BJ (cell line): ENCODE data around the gene KIF22. TPM values are rescaled to one million over a fixed set of nuclear protein-coding genes. Genes with fewer than 3 reads are reported as not detected.

Experiments used
- CTCF ChIA-PET: fragments of 350-600 bp; formaldehyde crosslinking; extraction: SDS; loops from one replicate; lab custom pipeline; 2021; ENCODE audit warnings: antibody characterized with exemption, inconsistent platforms; lab: Yijun Ruan, JAX
- POLR2A ChIA-PET: fragments of 300-600 bp; sonication (Branson Sonifier 250); formaldehyde crosslinking; extraction: SDS; loops from one replicate; lab custom pipeline; 2021; ENCODE audit warnings: antibody characterized with exemption; lab: Charles Lee
- DNase-seq: peaks from one replicate; pipeline ENCODE4 v3.0.0-alpha.2; 2011; ENCODE audit warnings: low read depth
- H3K27me3 ChIP-seq: 2 replicates; pipeline ENCODE4 v1.6.0; 2011; ENCODE audit warnings: low read length; ENCODE audit not compliant: control insufficient read depth, insufficient read depth
- H3K36me3 ChIP-seq: 2 replicates; pipeline ENCODE4 v1.5.1; 2011; ENCODE audit warnings: low read length; ENCODE audit not compliant: control insufficient read depth, insufficient read depth
- H3K4me3 ChIP-seq: 2 replicates; pipeline ENCODE4 v1.5.1; 2011; ENCODE audit warnings: low read depth, mild to moderate bottlenecking, control low read depth, low read length
- CTCF ChIP-seq: IDR thresholded peaks from 2 replicates; pipeline ENCODE4 v1.5.1; 2011; ENCODE audit warnings: low read depth, mild to moderate bottlenecking, control low read depth, inconsistent platforms, low read length, moderate library complexity; ENCODE audit not compliant: insufficient read depth
- polyA plus RNA-seq: library from polyadenylated mRNA; depleted of rRNA; stranded (reverse); fragments of >200 nt; gene quantifications from 2 replicates; pipeline ENCODE4 v1.2.3, GENCODE V29; 2011

KIF22 gene
- polyA plus RNA-seq, 1 experiment, result 68.3 TPM

DNA sequence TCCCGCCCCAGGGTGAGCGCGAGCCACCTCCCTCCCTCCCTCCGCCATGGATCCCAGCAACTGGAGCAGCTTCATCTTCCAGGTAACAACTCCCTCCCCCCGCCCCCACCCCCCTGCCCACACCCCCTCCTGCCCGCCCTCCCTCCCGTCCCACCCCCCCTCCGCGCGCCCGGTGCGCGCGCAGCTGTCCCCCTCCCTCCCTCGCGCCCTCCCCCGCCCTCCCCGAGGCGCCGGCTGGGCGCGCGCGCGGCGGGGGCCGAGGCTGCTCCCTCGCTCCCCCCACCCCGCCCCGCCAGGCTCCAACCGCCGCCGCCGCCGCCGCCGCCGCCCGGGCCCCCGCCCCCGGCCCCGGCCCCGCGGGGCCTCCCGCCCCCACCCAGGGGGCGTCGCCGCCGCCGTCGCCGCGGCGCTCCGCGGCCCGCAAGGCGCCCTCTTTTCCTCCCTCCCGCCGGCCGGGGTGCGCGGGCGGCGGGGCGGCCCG, 15.6 kb downstream of the KIF22 start, which contains the start of gene MAZ:
Gene MAZ, plus strand, starts transcription at position 431 of the 481 bp plus-strand sequence. CDS start 173 bp downstream, outside the sequence.
- no peak for TF ChIP-seq CTCF
- no peak for DNase-seq
- H3K27me3 ChIP-seq, result no peaks in the 10 kb centered on the region
- CTCF ChIA-PET, result interaction anchor here (2.8 to 3.0 kb wide), 3 partner anchors 10 to 42 kb away, joined by 15 to 30 read pairs (median 15); partner anchors contain the start of genes MVP and PAGR1
- H3K36me3 ChIP-seq, result peaks cover 17% of the 10 kb centered on the region
- H3K4me3 ChIP-seq, result peak within 1 kb of the TSS; percentile 67
- POLR2A ChIA-PET, result no interaction called here

- no peaks in the 10 kb centered on the region for H3K27me3 ChIP-seq
- TF ChIP-seq CTCF, result no peak
- H3K36me3 ChIP-seq, result peaks cover 16% of the 10 kb centered on the region
- H3K4me3 ChIP-seq, result peak overlapping the region; percentile 67
- POLR2A ChIA-PET, result interaction anchor here (0.6 to 1.4 kb wide), 2 partner anchors 9 to 98 kb away, joined by 3 to 4 read pairs; partner anchors contain the start of gene PAGR1
- CTCF ChIA-PET, result interaction anchor here (0.6 to 3.0 kb wide), 15 partner anchors 10 to 248 kb away, joined by 3 to 30 read pairs (median 6); partner anchors contain the start of genes ASPHD1, KIF22, MVP and PAGR1
- no peak for DNase-seq
Observed at GRCh38 chr16:29806641-29807425, 16.3 kb downstream of the KIF22 start.

DNA sequence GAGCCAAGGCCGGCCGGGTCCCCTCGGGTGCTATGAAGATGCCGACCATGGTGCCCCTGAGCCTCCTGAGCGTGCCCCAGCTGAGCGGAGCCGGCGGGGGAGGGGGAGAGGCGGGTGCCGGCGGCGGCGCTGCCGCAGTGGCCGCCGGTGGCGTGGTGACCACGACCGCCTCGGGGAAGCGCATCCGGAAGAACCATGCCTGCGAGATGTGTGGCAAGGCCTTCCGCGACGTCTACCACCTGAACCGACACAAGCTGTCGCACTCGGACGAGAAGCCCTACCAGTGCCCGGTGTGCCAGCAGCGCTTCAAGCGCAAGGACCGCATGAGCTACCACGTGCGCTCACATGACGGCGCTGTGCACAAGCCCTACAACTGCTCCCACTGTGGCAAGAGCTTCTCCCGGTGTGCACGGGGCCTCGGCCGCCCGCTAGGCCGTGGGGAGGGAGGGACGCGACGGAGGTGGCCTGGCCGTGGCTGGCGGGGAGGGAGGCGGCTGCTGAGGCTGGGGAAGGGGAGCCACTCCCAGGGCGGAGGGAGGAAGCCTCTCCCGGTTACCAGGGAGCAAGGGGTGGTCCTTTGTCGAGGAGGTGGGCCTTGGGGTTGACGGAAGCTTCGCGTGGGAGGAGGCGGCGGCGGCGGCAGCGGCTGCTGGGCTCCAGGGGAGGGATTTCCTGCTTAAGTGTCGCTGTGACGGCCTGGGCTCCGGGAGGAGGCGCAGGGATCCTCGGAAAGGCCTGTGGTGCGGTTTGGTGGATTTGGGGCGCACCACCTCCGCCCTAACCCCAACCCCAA, 17.1 kb downstream of the KIF22 start:
- POLR2A ChIA-PET, result interaction anchor here (0.6 to 1.4 kb wide), 2 partner anchors 8 to 98 kb away, joined by 3 to 4 read pairs; partner anchors contain the start of gene PAGR1
- no peaks in the 10 kb centered on the region for H3K27me3 ChIP-seq
- DNase-seq, result peak; percentile 65
- H3K36me3 ChIP-seq, result peaks cover 16% of the 10 kb centered on the region
- TF ChIP-seq CTCF, result peak; percentile 55
- H3K4me3 ChIP-seq, result peak overlapping the region; percentile 67
- CTCF ChIA-PET, result interaction anchor here (0.6 to 3.0 kb wide), 17 partner anchors 9 to 248 kb away, joined by 3 to 30 read pairs (median 5); partner anchors contain the start of genes ASPHD1, KIF22, MVP and PAGR1

DNA sequence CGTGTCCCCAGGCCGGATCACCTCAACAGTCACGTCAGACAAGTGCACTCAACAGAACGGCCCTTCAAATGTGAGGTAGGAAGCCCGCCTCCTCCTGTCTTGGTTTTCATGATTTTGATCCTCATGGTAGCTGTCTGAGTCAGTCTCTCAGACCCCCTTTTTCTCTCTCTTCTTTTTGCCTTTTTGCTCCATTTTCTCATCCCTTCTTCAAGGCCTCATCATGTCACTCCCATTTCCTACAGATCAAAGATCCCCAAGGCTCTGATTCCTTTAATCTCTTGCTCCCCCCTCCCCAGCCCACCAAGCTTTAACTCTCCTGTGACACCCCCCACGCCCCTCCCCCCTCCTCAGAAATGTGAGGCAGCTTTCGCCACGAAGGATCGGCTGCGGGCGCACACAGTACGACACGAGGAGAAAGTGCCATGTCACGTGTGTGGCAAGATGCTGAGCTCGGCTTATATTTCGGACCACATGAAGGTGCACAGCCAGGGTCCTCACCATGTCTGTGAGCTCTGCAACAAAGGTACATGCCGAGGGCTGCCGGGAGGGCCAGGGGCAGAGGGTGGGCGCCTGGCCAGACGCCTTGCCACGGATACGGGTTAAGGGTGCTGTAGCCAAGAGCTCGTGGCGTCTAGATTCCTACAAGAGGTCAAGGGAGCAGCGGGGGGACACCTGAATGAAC, 17.8 kb downstream of the KIF22 start:
- no peak for TF ChIP-seq CTCF
- peak overlapping the region; percentile 67 for H3K4me3 ChIP-seq
- no peaks in the 10 kb centered on the region for H3K27me3 ChIP-seq
- peaks cover 16% of the 10 kb centered on the region for H3K36me3 ChIP-seq
- ChIA-PET POLR2A (no interaction called here), CTCF (interaction anchor here (0.6 to 3.0 kb wide), 14 partner anchors 8 to 224 kb away, joined by 3 to 30 read pairs (median 6); partner anchors contain the start of genes ASPHD1, KIF22, MVP and PAGR1)
- no peak for DNase-seq
